GM19395 (cell line): ENCODE measurements around the gene RFX1.
A peak's percentile ranks its signal among the peaks of the same experiment; 100 is the strongest.

ENCODE experiments used
- ATAC-seq: cut with Tn5 transposase; IDR thresholded peaks from one replicate; pipeline ENCODE4 v1.9.1; 2021; ENCODE audit warnings: mild to moderate bottlenecking, moderate library complexity; ENCODE audit not compliant: unreplicated experiment

RFX1 gene

GRCh38 chr19:13962699-13963602, 43.2 kb downstream of the RFX1 start:
- no peak for ATAC-seq

DNA sequence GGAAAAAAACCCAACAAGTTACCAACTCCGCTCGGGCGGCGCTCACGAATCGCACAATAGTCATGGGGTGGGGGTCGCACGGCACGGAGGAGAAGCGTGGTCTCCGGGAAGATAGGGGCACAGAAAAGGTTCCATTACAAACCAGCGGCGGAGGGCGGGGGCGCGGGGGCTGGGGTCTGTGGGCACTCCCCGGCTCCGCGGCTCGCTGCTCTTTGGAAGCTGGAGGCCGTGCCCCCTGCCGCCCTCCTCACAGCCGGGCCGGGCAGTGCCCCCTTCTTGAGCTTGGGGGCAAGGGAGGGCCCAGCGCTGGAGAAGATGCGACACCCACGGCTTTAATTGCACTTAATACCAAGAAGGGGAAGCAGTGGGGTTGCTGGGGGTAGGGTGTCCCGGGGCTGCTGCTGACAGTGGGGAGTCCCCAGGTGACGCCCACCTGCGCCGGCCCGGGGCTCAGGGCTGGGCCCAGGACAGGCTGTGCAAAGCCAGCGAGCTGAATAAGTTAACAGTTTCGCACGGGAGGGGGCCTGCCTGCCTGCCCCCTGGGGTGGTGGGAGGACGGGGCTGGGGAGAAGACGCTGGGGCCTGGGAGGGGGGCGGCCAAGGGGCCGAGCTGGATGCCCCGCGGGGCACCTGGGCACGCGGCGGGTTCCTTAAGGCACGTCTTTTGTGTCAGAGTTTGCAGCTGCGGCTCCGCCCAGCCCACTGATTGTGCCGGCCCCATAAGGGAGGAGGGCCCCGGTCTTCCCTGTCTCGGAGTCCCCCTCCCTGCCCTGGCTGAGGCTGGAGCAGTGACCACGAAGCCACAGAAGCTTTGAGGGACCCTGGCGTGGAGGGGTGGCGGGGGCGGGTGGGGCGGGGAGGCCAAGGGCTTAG, 44.1 kb downstream of the RFX1 start:
- no peak for ATAC-seq

- no peak for ATAC-seq
Observed at GRCh38 chr19:13960863-13961784, 45.0 kb downstream of the RFX1 start.

- no peak for ATAC-seq
Observed at GRCh38 chr19:13959962-13960862, 45.9 kb downstream of the RFX1 start.

GRCh38 chr19:13959141-13959961, 46.8 kb downstream of the RFX1 start:
- ATAC-seq: no peak

- ATAC-seq: no peak
Observed at GRCh38 chr19:13958043-13958442, 48.1 kb downstream of the RFX1 start.

- ATAC-seq: no peak
Observed at GRCh38 chr19:13957051-13957450, 49.1 kb downstream of the RFX1 start.

DNA sequence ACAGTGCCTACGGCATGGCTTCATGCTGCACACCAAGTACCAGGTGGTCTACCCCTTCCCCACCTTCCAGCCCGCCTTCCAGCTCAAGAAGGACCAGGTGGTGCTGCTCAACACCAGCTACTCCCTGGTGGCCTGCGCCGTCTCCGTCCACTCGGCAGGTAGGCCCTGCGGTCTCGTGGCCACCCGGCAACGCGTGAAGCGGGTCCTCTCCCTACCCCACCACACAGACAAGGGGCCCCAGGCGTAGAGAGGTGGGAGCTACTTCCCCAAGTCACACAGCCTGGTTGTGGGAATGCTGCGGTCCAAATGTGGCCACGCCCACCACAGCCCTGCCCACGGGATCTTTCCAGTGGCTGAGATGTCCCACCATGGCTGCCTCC, 49.8 kb downstream of the RFX1 start:
- no peak for ATAC-seq

DNA sequence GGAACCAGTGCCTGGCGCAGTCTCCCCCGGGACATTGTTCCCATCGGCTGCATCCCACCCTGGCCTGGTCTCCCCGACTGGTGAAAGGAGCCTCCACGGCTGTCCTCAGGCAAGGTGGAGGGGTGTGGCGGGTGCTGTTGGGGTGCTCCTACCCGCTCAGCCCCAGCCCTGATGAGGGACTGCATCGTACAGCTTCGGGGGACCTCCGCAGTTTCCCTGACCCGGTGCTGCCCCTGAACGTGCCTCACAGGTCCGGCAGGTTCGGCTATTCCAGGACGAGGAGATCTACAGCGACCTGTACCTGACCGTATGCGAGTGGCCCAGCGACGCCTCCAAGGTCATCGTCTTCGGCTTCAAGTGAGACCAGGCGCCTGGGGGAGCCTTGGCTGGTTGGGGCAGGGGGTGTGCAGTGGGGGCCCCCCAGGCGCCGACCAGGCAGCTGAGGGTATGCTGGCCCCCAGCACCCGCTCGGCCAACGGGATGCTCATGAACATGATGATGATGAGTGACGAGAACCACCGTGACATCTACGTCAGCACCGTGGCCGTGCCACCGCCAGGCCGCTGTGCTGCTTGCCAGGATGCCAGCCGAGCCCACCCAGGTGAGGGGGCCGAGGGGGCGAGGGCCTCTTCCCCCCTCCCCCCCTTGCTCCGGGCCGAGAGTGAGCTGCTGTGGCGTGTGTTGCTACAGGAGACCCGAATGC, 50.3 kb downstream of the RFX1 start:
- ATAC-seq: no peak

- no peak for ATAC-seq
Observed at GRCh38 chr19:13954185-13954584, 51.9 kb downstream of the RFX1 start.

DNA sequence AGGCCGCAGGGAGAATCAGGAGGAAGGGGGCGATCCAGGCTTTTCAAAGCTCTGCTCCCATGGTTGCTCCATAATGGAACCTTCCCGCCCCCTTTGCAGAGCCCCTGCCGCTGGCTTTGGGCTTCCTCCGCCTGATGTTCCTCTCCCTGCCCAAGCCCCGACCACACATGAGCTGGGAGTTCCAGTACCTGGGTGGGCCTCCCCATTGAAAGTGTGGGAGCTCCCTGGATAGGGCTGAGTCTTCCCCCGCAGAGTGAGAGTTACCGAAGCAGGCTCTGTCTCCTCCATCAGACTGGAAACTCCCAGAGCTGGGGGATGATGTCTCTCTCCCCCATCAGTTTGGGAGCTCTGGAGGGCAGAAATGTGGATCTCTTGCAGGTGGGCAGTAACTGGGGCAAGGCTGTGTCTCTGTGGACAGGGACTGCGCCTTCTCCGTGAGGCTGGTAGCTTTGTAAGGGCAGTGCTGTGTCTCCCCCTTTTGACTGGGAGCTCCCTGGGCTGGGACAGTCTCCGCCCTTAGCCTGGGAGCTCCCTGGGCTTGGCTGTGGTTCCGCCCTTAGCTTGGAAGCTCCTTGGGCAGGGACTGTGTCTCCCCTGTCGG, 53.1 kb downstream of the RFX1 start:
- ATAC-seq: no peak

DNA sequence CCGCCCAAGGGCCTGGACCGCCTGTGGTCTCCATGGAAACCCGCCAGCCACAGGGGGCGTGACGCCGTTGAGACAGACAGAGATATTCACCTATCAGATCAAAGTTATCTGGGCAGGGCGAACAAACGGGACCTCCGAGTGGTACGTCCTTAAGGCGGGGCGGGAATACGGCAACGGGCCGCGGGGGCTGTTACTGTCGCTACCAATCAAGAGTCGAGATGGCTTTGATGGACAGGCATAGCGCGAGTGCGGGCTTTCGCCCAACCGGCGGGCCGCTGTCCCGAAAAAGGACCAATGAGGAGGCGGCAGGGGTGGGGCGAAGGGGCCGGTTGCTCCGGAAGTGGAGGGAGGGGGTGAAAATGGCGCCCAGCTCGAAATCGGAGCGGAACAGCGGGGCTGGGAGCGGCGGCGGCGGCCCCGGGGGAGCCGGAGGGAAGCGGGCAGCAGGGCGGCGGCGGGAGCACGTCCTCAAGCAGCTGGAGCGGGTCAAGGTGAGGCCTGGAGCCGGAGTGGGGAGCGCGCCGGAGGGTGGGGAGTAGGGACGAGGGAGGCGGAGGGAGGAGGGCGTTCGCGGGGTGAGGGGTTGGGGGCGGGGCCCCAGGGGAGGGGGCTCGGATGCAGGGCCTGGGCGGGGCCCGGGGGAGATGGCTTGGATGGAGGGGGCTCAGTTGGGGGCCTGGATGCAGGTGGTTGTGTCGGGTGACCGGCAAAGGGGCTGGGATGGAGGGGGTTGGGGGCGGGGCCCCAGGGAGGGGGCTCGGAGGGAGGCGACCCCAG, 53.8 kb downstream of the RFX1 start, which contains the start of gene DCAF15:
Gene DCAF15, plus strand, starts transcription at position 356 of the 777 bp plus-strand sequence. Its CDS starts 4 bp downstream, at position 360.
- ATAC-seq: peak; percentile 97

DNA sequence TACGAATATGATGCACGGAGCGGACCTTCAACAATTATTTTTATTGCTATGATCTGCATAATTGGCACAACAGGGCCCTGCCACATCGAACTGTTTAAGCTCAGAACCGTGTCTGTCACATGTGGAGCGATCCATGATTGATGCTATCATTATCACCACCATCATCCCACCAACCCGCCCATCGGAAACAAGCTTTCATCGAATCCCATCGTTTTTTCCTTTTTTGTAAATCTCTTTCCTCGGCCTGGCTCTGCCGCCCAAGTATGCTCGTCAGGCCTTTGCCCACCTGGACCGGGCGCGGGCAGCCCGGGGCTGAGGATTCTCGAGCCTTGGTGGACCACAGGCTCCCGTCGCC, 54.3 kb downstream of the RFX1 start:
- ATAC-seq: no peak

DNA sequence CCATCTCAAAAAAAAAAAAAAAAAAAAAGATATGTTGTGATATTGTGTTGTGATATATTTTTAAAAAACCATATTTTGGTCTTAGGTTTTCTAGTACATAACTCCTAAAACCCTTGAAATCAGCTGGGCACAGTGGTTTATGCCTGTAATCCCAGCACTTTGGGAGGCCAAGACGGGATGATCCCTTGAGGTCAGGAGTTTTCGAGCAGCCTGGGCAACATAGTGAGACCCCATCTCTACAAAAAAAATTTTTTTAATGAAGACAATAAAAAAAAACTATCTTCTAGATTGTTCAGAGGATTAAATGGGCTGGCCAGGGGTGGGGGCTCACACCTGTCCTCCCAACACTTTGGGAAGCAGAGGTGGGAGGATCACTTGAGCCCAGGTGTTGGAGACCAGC, 55.1 kb downstream of the RFX1 start:
- no peak for ATAC-seq

GRCh38 chr19:13946414-13946813, 59.7 kb downstream of the RFX1 start:
- no peak for ATAC-seq

GRCh38 chr19:13942023-13942684, 64.0 kb downstream of the RFX1 start:
- ATAC-seq: no peak
